ENCODE results near the gene LINGO1. TPM values are rescaled to one million over a fixed set of nuclear protein-coding genes. Genes with fewer than 3 reads are reported as not detected.

Gene LINGO1
- total RNA-seq, 6 experiments from 2014 or later = 0.31 to 1.2 (median 0.39) TPM

GRCh38 chr15:77628010-77628409, 4.7 kb downstream of the LINGO1 start:
- Histone ChIP-seq H3K27ac (no peak overlapping the region), H3K9me3 (no peaks in the 10 kb centered on the region), H3K4me1 (peaks cover 0 to 3% (median under 1%) of the 10 kb centered on the region in 4 donors), H3K27me3 (no peaks in the 10 kb centered on the region), H3K4me3 (no peak overlapping the region), H3K36me3 (no peaks in the 10 kb centered on the region)
- WGBS (ENCODE audit: insufficient coverage, low coverage, low lambda C conversion rate, missing lambda C conversion rate) = 81% methylated on average over 2 of the region's 2 CpGs
- DNase-seq (no peak), ATAC-seq (no peak)
- intact Hi-C loops (cut with DNase I) = no loop called here
- no peak for TF ChIP-seq POLR2A (IDR thresholded peaks at IDR 0.05)
- TF ChIP-seq, protein P1, sequence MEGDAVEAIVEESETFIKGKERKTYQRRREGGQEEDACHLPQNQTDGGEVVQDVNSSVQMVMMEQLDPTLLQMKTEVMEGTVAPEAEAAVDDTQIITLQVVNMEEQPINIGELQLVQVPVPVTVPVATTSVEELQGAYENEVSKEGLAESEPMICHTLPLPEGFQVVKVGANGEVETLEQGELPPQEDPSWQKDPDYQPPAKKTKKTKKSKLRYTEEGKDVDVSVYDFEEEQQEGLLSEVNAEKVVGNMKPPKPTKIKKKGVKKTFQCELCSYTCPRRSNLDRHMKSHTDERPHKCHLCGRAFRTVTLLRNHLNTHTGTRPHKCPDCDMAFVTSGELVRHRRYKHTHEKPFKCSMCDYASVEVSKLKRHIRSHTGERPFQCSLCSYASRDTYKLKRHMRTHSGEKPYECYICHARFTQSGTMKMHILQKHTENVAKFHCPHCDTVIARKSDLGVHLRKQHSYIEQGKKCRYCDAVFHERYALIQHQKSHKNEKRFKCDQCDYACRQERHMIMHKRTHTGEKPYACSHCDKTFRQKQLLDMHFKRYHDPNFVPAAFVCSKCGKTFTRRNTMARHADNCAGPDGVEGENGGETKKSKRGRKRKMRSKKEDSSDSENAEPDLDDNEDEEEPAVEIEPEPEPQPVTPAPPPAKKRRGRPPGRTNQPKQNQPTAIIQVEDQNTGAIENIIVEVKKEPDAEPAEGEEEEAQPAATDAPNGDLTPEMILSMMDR (IDR thresholded peaks at IDR 0.05) = no peak

DNA sequence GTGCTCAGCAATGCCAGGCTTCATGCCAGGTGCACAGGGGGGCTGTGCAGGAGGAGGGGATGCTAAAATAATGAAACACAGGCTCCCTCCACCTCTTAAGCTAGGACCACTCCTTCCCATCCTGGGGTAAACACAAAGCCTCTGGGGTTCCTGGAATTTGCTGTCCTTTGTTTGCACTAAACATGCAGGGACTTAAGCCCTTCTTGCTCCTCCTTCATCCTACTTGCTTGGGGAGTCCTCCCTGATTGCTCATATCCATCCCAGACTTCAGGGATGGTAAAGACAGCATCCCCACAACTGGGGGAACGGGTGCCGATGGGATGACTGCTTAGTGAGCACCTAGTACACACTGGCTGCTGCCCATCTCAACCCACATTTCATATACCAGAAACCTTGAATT, 5.1 kb downstream of the LINGO1 start:
- Histone ChIP-seq H3K9me3 (no peaks in the 10 kb centered on the region), H3K27me3 (no peaks in the 10 kb centered on the region), H3K4me1 (no peaks in the 10 kb centered on the region), H3K36me3 (no peaks in the 10 kb centered on the region), H3K4me3 (no peak overlapping the region), H3K27ac (no peak overlapping the region)
- DNase-seq (no peak), ATAC-seq (no peak)
- no peak for TF ChIP-seq POLR2A (IDR thresholded peaks at IDR 0.05)
- TF ChIP-seq, protein P1 (IDR thresholded peaks at IDR 0.05) = no peak
- intact Hi-C loops (cut with DNase I) = no loop called here
- WGBS (ENCODE audit: insufficient coverage, low coverage, low lambda C conversion rate, missing lambda C conversion rate) = 67% methylated on average over 2 of the region's 2 CpGs

DNA sequence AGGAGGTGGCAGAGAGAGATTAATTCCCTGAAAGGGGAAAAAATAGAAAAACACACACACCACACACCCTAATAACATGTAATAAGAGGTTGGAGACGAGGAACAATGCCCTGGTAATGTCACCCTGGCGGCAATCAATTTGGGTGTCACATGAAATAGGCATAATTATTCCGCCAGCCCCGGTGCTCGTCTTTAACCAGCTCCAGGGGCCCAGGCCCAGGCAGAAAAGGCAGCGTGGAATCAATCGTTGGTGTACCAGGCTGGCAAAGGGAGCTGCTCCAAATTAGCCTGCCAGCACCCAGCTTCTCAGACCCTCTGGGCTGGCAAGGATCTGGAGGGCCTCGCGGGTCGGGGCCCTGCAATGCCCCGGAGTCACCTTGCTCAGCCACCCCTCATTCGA, 5.6 kb downstream of the LINGO1 start:
- no peaks in the 10 kb centered on the region for H3K4me1 ChIP-seq
- no peaks in the 10 kb centered on the region for H3K27me3 ChIP-seq
- H3K36me3 ChIP-seq = no peaks in the 10 kb centered on the region
- no peak for DNase-seq
- no peak for TF ChIP-seq POLR2A (IDR thresholded peaks at IDR 0.05)
- TF ChIP-seq, protein P1 (IDR thresholded peaks at IDR 0.05) = no peak
- no peaks in the 10 kb centered on the region for H3K9me3 ChIP-seq
- WGBS (ENCODE audit: insufficient coverage, low coverage, low lambda C conversion rate, missing lambda C conversion rate) = no CpG with 5 or more reads among the region's 12 CpGs
- no peak for ATAC-seq
- intact Hi-C loops (cut with DNase I) = no loop called here
- H3K4me3 ChIP-seq = no peak overlapping the region
- H3K27ac ChIP-seq = no peak overlapping the region

DNA sequence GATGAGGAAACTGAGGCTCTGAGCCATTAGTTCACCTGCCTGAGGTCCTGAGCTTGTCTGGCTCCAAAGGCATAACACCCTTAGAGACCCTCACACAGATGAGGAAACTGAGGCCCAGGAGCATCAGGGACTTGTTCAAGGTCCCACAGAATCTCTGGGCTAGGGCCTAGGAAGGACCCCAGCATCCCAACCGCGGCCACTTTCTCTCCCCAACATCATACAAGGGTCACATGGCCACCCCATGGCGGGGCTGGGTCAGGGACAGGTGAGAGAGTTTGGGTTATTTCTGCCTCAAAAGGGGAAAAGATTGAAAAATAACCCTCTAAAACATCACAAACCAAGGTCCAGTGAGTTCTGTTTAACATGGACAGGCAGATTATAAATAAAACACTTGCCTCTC, 6.7 kb downstream of the LINGO1 start:
- no CpG with 5 or more reads among the region's 3 CpGs for WGBS (ENCODE audit: insufficient coverage, low coverage, low lambda C conversion rate, missing lambda C conversion rate)
- ATAC-seq (no peak), DNase-seq (no peak)

More for the DNA sequence above, 6.7 kb downstream of the LINGO1 start:
- Histone ChIP-seq H3K27ac (no peak overlapping the region), H3K36me3 (no peaks in the 10 kb centered on the region), H3K27me3 (no peaks in the 10 kb centered on the region), H3K4me3 (no peak overlapping the region), H3K9me3 (no peaks in the 10 kb centered on the region), H3K4me1 (no peaks in the 10 kb centered on the region)
- TF ChIP-seq, protein P1 (IDR thresholded peaks at IDR 0.05) = no peak
- no peak for TF ChIP-seq POLR2A (IDR thresholded peaks at IDR 0.05)
- intact Hi-C loops (cut with DNase I) = no loop called here

Data from right lobe of liver (tissue), 6 donors.